Colonic mucosa (tissue), 4 donors: ENCODE measurements around the gene CUX1. TPM values are rescaled to one million over a fixed set of nuclear protein-coding genes. Genes with fewer than 3 reads are reported as not detected.
"Not testable (repeated sequence)": the region's sequence is repeated elsewhere in the genome, so short reads cannot be mapped to it uniquely, and the experiment has no call there.

Source experiments
- DNase-seq: peaks from one replicate; pipeline ENCODE4 v3.0.0-alpha.2; 2020
- H3K27ac ChIP-seq: fragments of 200-600 bp; one replicate; pipeline ENCODE4 v1.8.0; 2021
- H3K27me3 ChIP-seq: fragments of 200-600 bp; one replicate; pipeline ENCODE4 v1.8.0; 2021
- H3K36me3 ChIP-seq: fragments of 200-600 bp; one replicate; pipeline ENCODE4 v1.8.0; 2021
- H3K4me1 ChIP-seq: fragments of 200-600 bp; one replicate; pipeline ENCODE4 v1.8.0; 2021; ENCODE audit warnings: mild to moderate bottlenecking
- H3K4me3 ChIP-seq: fragments of 200-600 bp; one replicate; pipeline ENCODE4 v1.8.0; 2021
- H3K9ac ChIP-seq, 2 donors: one replicate each; pipeline ENCODE4 v1.7.0; 2013; ENCODE audit warnings: control low read depth in 2 of 2, low read depth in 2 of 2, low read length in 2 of 2
- H3K9me3 ChIP-seq: fragments of 200-600 bp; one replicate; pipeline ENCODE4 v1.8.0; 2021
- CTCF ChIP-seq: fragments of 200-600 bp; IDR thresholded peaks from one replicate; pipeline ENCODE4 v1.8.0; 2022; ENCODE audit warnings: antibody characterized with exemption, mild to moderate bottlenecking
- intact Hi-C: fragments of 100-400 bp; cut with DNase I; formaldehyde crosslinking; loops from one replicate; pipeline ENCODE4 v1.14.1; 2022
- total RNA-seq, 2 donors: library from RNA; stranded (reverse); fragmentation: NEBNext Ultra II Directional in 1 of 2; extraction: Animal tissue kit (Norgen Biotek cat#: 25700) in 1 of 2; gene quantifications; one replicate each; pipeline ENCODE4 v1.2.1, GENCODE V29; 2021
- donor health status: healthy.
- donor health status: DM: no; HTN: no; CAD: no.
- donor health status: DM: no; HTN: no; CAD: no.

Gene CUX1
- total RNA-seq, 2 donors from 2014 or later, result 68.5 to 97.5 TPM

GRCh38 chr7:102182016-102182415, 364.6 kb downstream of the CUX1 start:
- H3K4me1 ChIP-seq, result no peaks in the 10 kb centered on the region
- no peak overlapping the region for H3K4me3 ChIP-seq
- no peak overlapping the region for H3K9ac ChIP-seq
- no peak for DNase-seq
- TF ChIP-seq CTCF, result no peak
- H3K36me3 ChIP-seq, result no peaks in the 10 kb centered on the region
- no peaks in the 10 kb centered on the region for H3K27me3 ChIP-seq
- H3K27ac ChIP-seq, result no peak overlapping the region
- no peaks in the 10 kb centered on the region for H3K9me3 ChIP-seq
- intact Hi-C loops, result no loop called here

- H3K36me3 ChIP-seq, H3K9ac ChIP-seq, H3K4me3 ChIP-seq, H3K9me3 ChIP-seq, intact Hi-C loops, H3K27me3 ChIP-seq, DNase-seq, H3K4me1 ChIP-seq, H3K27ac ChIP-seq: not testable (repeated sequence)
Observed at GRCh38 chr7:102183848-102184247, 366.4 kb downstream of the CUX1 start.

GRCh38 chr7:102184303-102184702, 366.9 kb downstream of the CUX1 start:
- Histone ChIP-seq H3K9me3 (no peaks in the 10 kb centered on the region), H3K27ac (no peak overlapping the region), H3K9ac (no peak overlapping the region), H3K36me3 (no peaks in the 10 kb centered on the region), H3K27me3 (no peaks in the 10 kb centered on the region), H3K4me3 (no peak overlapping the region), H3K4me1 (no peaks in the 10 kb centered on the region)
- intact Hi-C loops, result no loop called here
- DNase-seq, result no peak
- no peak for TF ChIP-seq CTCF

- intact Hi-C loops, result no loop called here
- Histone ChIP-seq H3K27ac (no peak overlapping the region), H3K27me3 (no peaks in the 10 kb centered on the region), H3K4me3 (no peak overlapping the region), H3K36me3 (no peaks in the 10 kb centered on the region), H3K9me3 (no peaks in the 10 kb centered on the region), H3K9ac (no peak overlapping the region), H3K4me1 (no peaks in the 10 kb centered on the region)
- TF ChIP-seq CTCF, result no peak
- no peak for DNase-seq
Observed at GRCh38 chr7:102185796-102186195, 368.4 kb downstream of the CUX1 start.

- Histone ChIP-seq H3K4me1 (no peaks in the 10 kb centered on the region), H3K36me3 (no peaks in the 10 kb centered on the region), H3K27ac (no peak overlapping the region), H3K9me3 (no peaks in the 10 kb centered on the region), H3K9ac (no peak overlapping the region), H3K27me3 (no peaks in the 10 kb centered on the region), H3K4me3 (no peak overlapping the region)
- TF ChIP-seq CTCF, result no peak
- DNase-seq, result no peak
- intact Hi-C loops, result no loop called here
Observed at GRCh38 chr7:102186306-102186705, 368.9 kb downstream of the CUX1 start.

GRCh38 chr7:102188746-102189145, 371.3 kb downstream of the CUX1 start:
- no peaks in the 10 kb centered on the region for H3K36me3 ChIP-seq
- TF ChIP-seq CTCF, result no peak
- no peak overlapping the region for H3K9ac ChIP-seq
- DNase-seq, result no peak
- H3K4me1 ChIP-seq, result no peaks in the 10 kb centered on the region
- intact Hi-C loops, result no loop called here
- H3K27me3 ChIP-seq, result no peaks in the 10 kb centered on the region
- no peak overlapping the region for H3K4me3 ChIP-seq
- H3K27ac ChIP-seq, result no peak overlapping the region
- no peaks in the 10 kb centered on the region for H3K9me3 ChIP-seq
